Measurements from ENCODE around the gene RHBDD3. TPM values are rescaled to one million over a fixed set of nuclear protein-coding genes. Genes with fewer than 3 reads are reported as not detected.
"Not testable (repeated sequence)": the region's sequence is repeated elsewhere in the genome, so short reads cannot be mapped to it uniquely, and the experiment has no call there.

Gene RHBDD3
- total RNA-seq, 1 donor from 2014 or later: 19.2 TPM

DNA sequence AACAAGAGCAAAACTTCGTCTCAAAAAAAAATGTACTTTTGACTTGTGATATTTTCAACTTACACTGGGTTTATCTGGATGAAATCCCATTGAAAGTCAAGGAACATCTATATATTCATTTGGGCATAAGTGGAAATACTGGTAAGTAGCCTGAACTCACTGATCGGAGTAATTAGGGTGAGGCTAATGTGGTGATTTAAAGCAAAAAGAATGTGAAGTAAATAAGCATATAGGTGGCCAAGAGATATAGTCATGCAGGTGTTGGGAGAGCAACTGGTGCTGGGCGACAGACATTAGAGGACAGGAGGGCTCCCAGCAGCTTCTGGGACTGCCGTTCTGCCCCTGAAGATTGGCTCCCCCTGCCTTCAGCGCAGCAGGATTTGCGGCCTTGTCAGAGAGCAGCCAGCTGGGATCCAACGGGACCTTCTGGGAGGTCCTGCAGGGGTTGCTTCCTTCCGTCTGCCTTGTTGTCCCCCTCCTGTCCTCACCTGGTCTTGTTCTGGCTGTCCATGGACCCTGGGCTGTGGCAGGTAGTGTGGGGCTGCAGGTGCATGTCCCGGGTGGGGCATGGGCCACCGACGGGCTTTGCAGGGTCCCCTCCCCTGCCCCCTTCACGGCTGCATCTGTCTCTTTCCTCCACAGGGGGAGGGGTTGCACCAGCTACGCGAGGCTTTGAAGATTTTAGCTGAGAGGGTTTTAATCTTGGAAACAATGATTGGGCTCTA is 14.1 kb downstream of the RHBDD3 start:
- peak; percentile 87 for DNase-seq (ENCODE audit: low spot score)

DNA sequence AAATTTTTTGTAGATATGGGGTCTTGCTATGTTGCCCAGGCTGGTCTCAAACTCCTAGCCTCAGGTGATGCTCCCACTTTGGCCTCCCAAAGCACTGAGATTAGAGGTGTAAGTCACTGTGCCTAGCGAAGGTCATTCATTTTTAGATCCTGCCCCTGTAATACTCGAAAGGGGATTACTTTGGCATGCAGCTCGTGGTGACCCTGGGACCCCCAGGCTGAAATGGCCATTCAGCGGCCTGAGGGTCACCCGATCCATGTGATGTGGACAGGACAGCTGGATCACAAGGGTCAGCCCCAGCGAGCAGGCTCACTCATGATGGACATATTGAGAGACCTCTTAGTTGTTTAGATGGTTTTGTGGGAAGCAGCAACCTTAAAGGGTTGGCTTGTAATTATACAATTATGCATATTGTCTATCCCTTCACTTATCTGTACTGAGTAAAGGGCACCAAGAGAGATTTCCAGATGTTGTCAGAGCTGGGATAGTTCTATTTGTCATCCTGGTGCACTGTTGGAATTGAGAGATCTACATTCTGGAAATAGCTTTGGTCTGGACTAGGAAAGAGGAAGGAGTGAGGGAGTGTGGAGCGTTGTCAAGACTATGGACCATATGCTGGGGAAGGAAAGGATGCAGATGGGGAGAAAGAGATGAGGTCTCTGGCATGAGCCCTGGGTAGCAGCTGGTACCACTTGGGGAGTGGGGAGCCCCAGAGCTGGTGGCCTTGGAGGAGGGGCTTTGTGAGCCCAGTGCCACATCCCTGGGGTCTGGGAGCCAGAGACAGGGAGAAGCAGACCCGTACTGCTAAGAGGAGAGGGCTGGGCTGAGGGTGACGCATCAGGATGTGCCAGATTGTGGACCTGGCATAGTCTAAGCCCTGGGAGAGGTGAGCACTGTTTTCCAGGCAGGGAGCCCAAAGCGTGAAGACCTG is 15.5 kb downstream of the RHBDD3 start:
- peak; percentile 59 for DNase-seq (ENCODE audit: low spot score)

DNA sequence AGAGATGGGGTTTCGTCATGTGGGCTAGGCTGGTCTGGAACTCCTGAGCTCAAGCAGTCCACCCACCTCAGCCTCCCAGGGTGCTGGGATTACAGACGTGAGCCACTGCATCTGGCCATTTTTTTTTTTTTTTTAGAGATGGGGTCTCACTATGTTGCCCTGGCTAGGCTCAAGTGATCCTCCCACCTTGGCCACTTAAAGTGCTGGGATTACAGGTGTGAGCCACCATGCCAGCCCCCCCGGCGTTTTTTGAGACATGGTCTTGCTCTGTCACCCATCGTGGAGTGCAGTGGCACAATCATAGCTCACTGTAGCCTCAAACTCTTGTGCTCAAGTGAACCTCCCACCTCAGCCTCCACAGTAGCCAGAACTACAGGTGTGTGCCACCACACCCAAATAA is 16.5 kb downstream of the RHBDD3 start:
- DNase-seq (ENCODE audit: low spot score): peak; percentile 51

DNA sequence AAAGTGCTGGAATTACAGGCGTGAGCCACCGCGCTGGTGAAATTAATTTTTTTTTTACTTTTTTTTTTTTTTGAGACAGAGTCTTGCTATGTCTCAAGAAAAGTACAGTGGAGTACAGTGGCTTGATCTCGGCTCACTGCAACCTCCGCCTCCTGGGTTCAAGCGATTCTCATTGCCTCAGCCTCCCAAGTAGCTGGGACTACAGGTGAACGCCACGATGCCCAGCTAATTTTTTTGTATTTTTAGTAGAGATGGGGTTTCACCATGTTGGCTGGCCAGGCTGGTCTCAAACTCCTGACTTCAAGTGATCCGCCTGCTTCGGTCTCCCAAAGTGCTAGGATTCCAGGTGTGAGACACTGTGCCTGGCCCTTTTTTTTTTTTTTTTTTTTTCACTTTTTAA is 19.9 kb downstream of the RHBDD3 start:
- not testable (repeated sequence) for DNase-seq (ENCODE audit: low spot score)

DNA sequence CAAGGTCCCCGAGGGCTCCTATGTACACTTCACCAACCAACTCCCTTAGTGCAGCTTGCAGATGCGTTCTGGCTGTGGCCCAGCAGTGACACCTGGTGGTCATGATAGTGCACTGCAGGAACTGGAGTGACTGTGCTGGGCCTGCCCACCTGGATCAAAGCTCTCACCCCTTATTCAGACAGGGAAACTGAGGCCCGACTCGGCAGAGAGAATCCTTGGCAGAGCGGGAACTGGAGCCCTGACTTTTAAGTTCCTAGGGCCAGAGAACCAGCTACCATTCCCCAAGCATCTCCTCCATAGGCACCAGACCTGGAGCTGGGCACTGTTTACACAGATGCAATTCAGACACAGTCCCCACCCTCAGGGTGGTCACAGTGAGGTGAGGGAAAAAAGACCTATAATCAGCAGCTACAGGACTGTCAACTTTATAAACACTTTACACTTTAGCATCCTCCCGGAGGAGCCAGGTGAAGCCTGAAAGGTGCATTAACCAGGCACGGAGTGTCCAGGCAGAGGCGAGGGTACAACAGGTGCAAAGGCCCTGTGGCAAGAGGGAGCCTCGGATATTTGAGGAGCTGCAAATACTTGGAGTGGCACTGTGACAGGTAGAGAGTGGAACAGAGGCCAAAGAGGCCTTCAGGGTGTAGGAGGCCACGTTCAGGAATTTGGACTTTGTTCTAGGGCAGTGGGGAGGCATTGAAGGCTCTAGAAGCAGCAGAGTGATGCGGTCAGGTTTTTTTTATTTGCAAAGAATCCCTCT is 22.0 kb downstream of the RHBDD3 start:
- DNase-seq (ENCODE audit: low spot score): no peak

DNA sequence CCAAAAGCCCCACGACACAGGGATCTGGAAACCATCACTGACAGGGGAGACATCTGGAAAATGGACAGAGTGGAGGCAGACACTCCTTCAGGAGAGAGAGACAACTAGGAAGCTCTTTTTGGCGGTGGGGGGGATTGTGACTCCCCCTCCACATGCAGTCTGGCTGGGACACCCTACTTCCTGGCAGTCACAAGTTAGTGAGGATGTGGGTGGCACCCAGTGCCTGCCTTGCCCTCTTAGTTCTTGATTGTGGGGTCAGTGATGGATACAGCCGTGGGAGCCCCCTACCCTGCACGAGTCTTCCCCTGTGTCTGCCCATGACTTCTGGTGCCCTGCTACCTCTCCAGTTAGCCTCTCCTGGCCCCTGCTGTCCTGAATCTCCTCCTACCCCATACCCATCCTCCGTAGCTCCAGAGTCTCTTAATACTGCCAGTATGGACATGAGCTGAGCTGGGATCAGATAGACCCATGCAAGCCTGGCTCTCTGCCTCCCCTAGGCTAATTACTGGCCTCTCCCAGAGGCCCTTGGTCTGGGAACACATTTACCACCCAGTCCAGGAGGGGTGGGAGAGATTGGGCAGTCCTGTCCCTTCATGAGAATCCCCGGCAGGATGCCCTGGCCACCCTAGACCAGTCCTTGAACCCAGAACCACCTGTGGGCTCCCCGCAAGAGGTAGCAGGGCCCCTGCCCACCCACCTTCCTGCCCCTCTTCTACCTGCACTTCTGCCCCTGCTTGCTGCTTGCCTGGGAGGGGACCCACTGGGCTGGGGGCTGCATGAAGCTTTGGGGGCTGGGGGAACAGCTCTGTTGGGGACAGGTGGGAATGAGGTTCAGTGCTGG is 22.8 kb downstream of the RHBDD3 start:
- no peak for DNase-seq (ENCODE audit: low spot score)

DNA sequence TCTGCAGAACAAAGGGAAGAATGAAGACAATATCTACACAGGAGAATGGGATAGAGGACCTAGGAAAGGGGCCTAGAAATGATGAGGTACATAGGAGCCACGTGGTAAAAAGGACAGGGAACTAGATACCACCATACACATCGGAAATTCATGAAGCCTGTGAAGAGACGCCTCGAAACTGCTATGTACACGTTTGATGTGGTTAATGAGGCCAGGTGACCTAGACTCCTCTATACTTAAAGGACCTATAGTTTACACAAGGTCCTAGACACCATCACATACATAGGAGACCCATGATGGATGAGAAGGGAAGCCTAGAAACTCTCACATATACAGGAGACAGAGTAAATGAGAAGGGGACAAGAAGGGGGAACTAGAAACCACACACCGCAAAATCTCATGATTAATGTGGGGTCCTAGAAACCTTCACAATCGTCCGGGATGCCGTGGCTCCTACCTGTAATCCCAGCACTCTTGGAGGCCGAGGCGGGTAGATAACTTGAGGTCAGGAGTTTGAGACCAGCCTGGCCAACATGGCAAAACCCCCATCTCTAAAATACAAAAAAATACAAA is 23.8 kb downstream of the RHBDD3 start:
- no peak for DNase-seq (ENCODE audit: low spot score)

DNA sequence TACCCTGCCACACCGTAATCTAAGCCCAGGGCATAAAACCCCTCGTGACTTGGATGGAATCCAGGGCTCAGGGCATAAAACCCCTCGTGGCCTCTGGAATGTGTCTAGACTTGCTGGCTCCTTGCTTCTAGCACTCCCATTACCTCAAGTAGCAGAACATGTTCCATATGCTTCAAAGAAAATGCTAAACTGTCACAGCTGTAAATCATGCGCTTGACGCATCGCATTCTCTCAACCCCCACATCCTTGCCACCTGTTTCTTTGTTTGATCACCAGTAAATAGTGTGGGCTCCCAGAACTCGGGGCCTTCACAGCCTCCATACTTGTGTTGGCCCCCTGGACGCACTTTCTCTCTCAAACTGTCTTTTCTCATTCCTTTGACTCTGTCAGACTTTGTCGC is 27.3 kb downstream of the RHBDD3 start:
- not testable (repeated sequence) for DNase-seq (ENCODE audit: low spot score)

DNA sequence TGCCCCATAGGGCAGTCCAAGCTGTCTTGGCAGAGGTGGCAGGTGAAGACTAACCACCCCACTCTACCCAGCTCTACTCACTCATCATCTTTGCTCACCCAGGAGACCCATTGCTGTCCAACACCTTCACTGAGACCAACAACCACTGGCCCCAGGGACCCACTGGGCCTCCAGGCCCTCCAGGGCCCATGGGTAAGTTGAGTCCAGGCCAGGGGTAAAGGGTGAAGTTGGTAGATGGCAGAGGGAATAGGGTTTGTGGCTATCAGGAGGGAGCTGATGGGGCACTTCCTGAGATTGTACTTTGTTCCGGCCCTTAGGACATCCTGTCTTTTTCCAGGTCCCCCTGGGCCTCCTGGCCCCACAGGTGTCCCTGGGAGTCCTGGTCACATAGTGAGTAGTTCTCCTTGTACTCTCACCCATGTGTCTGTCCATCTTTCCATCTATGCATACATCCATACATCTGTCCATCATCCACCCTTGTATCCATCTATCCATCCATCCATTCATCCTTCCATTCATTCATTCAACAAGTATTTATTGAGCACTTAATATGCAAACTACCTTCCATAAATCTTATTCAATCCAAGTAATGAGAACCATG is 34.4 kb downstream of the RHBDD3 start:
- DNase-seq (ENCODE audit: low spot score): no peak

DNA sequence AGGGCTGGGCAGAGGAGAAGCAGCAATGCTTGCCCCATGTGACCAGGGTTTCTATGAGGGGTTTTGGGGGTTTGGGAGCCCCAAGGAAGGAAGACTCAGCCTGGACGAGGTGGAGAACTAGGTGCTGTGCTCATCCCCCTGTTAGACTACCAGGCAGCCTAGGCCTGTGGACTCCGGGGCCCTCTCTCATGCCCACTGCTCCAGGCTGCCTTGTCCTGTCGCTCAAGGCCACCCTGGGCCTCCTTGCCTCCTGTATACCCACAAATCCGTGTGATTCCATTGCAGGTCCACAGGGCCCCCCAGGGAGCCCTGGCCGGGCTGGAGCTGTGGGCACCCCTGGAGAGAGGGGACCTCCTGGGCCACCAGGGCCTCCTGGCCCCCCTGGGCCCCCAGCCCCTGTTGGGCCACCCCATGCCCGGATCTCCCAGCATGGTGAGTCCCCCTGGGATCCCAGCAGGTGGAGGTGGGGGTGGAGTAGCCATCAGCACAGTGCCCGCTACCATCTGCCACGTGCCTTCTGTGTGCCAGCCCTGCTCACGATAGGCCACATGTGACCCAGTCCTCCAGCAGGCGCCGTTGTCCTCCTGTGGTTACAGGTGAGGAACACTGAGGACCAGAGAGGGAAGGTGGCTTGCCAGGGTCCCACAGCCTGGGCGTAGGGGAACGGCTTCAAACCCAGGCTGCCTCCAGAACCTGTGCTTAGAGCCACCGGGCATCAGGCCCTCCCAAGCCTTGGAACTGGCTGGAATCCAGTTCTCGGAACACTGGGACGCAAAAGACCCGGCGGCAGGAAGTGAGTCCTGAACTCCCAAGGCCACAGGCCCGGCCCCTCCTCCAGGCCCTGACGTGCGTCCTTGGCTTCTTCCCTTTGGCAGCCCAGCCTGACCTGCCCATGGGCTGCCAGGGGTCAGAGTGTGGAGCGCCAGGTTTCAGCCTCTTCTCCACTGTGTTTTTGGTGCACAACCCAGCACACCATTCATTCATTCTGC is 35.5 kb downstream of the RHBDD3 start:
- no peak for DNase-seq (ENCODE audit: low spot score)

DNA sequence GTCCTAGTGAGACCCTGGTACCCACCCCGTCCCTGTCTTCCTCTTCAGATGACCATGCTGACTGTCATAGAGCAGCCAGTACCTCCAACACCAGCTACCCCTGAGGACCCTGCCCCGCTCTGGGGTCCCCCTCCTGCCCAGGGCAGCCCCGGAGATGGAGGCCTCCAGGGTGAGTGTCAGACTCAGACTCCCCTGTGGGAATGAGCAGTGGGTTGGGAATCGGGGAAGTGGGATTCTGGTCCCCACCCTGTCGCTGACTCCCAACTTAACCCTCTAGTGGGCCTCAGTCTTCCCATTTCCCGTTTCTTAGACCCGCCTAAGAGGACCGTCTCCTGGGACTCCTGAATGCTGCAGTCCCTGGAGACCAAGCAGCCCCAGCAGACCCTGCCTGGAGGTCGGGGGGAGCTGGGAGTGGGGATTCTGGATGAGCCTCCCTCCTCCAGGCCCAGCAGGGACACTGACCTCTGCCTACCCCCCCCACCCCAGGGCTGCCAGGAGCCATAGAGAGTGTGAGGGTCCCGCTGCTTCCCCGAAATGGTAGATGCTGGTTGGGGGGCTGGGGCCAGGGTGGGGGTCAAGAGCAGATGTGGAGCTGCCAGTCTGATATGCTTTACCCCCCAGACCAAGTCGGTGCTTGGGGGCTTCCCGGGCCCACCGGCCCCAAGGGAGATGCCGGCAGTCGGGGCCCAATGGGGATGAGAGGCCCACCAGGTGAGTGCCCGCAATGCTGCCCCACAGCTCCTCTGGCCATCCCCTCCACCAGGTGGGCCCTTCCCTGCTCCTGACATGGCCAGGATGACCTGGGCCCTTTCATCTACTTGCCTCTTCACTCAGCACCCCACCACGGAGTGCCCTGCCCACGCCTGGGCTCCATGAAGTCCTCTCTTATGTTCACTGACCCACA is 36.6 kb downstream of the RHBDD3 start:
- DNase-seq (ENCODE audit: low spot score): no peak

DNA sequence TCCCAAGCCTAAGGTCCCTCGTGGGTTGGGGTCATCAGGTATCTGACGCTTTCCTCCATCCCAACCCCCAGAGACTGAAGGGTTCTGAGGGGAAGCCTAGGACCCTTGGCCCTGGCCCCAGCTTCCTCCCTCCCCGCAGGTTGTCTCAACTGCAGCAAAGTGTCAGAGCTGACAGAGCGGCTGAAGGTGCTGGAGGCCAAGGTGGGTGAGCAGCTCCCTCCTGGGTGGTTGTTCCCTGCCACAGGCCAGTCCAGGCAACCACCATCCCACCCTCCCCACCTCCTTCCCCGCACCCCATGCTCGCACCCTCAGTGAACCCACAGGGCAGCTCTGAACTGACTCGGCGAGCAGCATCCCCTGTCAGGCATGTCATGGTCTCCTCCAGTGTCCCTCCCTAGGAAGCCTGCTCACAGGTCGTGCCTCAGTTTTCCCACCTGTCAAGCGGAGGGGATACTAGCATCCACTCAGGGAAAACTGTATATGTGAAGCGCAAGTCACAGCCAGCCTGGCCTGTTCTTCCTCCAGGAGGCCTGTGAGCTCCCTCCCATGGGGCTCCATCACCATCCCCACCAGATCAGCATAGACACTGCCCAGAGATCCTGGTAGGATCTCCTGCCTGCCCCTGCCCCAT is 41.3 kb downstream of the RHBDD3 start:
- DNase-seq (ENCODE audit: low spot score): no peak

DNA sequence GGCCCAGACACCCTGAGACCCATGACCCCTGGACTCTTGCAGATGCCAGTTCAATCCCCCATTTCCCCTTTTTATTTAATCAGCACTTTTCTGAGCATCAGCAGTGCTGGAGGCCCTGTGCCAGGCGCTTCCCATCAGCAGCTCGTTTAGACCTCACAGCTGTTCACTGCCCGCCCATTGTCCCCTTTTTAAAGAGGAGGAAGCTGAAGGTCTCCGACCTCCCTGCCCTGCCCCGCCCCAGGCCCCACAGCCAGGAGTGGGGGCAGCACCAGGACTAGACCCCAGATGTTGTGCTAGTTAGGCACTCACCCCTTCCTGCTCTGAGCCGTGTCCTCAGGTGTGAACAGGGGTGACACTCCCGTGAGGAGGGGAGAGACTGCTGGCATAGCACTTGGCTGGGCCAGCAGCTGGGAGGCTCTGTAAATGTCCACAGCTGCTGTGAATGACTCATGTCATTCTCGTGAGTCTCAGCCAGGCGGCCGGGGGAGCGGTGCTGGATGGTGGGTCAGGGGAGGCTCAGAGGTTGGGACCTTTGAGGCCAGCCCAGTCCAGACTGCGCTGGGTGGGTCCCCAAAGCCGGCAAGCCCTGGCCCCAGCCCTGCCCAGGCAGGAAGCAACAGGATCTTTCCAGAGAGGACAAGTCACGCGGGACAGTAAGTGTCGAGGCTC is 42.2 kb downstream of the RHBDD3 start:
- no peak for DNase-seq (ENCODE audit: low spot score)

DNA sequence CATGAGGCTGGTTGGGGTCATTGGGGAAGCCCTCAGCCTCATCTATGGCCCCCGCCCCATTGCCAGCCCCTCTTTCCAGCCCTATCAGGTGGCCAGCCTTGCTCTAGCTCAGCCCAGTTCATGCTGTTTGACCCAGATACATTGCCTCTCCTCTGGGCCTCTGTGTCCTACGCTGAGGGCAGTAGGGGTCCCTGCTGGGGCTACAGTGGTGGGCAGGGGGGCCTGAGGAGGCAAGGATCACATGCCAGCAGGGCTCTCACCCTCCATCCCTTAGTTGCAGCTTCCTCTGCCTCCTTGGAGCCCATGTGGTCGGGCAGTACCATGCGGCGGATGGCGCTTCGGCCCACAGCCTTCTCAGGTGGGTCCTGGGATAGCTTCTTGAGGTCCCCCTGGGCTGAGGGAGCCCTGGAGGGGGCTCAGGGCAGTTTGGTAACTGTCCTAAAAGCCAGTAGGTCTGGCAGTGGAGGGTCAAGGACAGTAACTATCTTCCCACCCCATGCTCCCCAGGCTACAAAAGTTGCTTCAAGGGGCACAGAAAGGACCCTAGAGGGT is 42.8 kb downstream of the RHBDD3 start:
- DNase-seq (ENCODE audit: low spot score): no peak

DNA sequence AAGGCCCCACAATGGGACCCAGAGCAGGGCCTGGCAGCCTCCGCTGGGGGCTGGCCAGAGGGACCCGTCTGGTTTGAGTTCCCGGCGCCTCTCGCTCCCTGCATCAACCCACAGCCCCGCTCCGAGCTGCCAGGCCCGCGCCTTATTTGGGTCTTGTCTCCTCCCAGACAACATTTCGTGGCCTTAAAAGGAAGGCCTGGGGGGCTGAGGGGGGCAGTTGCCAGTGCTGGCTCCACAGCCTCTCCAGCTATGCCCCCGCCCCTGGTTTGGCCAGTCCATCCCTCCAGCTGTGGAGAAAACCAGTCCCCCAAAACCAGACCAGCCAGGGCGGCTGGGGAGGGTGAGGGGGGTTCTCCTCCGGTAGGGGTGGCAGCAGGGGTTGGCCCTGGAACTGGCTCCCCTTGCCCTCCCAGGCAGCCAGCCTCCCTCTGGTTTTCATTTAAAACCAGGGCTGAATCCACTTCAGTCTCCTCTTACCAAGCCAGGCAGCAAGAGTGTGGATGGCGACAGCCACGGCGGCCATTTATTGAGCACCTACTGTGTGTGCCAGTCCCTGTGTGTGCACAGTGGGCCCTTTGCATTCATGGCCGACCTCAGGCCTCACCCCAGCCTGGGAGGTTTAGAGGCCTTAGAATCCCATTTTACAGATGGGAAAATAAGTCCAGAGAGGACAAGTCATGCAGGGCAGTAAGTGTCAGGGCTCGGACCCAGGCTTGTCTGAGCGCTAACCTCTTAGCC is 43.5 kb downstream of the RHBDD3 start:
- DNase-seq (ENCODE audit: low spot score): no peak

All from mesenteric fat pad (tissue), 1 donor.